Suprapubic skin (tissue), 4 donors: ENCODE results near the gene LGMN. TPM values are rescaled to one million over a fixed set of nuclear protein-coding genes. Genes with fewer than 3 reads are reported as not detected.
A peak's percentile ranks its signal among the peaks of the same experiment; 100 is the strongest.

Source experiments
- DNase-seq, 2 donors: peaks; one replicate each; pipeline ENCODE4 v3.0.0-alpha.2; 2019; ENCODE audit warnings: low spot score in 2 of 2
- H3K27ac ChIP-seq: fragments of 200-600 bp; sonication (generic); one replicate; pipeline ENCODE4 v1.5.1; 2019
- H3K27me3 ChIP-seq: fragments of 200-600 bp; sonication (generic); one replicate; pipeline ENCODE4 v1.5.1; 2019
- H3K36me3 ChIP-seq: fragments of 200-600 bp; sonication (generic); one replicate; pipeline ENCODE4 v1.5.1; 2019
- H3K4me1 ChIP-seq: fragments of 200-600 bp; sonication (generic); one replicate; pipeline ENCODE4 v1.5.1; 2019
- H3K4me3 ChIP-seq: fragments of 200-600 bp; sonication (generic); one replicate; pipeline ENCODE4 v1.5.1; 2019; ENCODE audit warnings: mild to moderate bottlenecking
- H3K9me3 ChIP-seq: fragments of 200-600 bp; sonication (generic); one replicate; pipeline ENCODE4 v1.5.1; 2019
- EP300 ChIP-seq: sonication (generic); formaldehyde crosslinking; IDR thresholded peaks from one replicate; pipeline ENCODE4 v1.6.1; 2017; ENCODE audit warnings: antibody characterized with exemption
- POLR2A ChIP-seq, 2 donors: fragments of 450-650 bp; IDR thresholded peaks; one replicate each; pipeline ENCODE4 v1.6.1; 2017; ENCODE audit warnings: antibody characterized with exemption in 2 of 2, mild to moderate bottlenecking in 2 of 2, moderate library complexity in 2 of 2
- POLR2AphosphoS5 ChIP-seq, 3 donors: sonication (generic); formaldehyde crosslinking; IDR thresholded peaks; one replicate each; pipeline ENCODE4 v1.6.1; 2017; ENCODE audit warnings: antibody characterized with exemption in 3 of 3
- WGBS: methylation state at CpG from one replicate; pipeline ENCODE4 v1.1.5; 2018; 5-methylcytosine and 5-hydroxymethylcytosine counted together
- total RNA-seq, 4 donors: library from RNA; depleted of rRNA; stranded (reverse); fragments of >200 nt; gene quantifications; one replicate each; pipeline ENCODE4 v1.1.0, GENCODE V29; 2016
- TF ChIP-seq, protein P1 (sequence below), 2 donors: fragments of 200-600 bp in 1 of 2; fragments of 450-650 bp in 1 of 2; sonication (generic) in 1 of 2; IDR thresholded peaks; one replicate each; pipeline ENCODE4 v1.5.1; 2016 to 2019; ENCODE audit warnings: antibody characterized with exemption in 2 of 2, mild to moderate bottlenecking in 1 of 2, moderate library complexity in 1 of 2

LGMN gene
- total RNA-seq, 4 donors from 2014 or later: 35.8 to 41.9 (median 39.2) TPM

GRCh38 chr14:92678766-92679165, 69.7 kb downstream of the LGMN start:
- Histone ChIP-seq H3K4me1 (peaks cover 6% of the 10 kb centered on the region), H3K4me3 (no peak overlapping the region), H3K9me3 (no peaks in the 10 kb centered on the region), H3K27me3 (no peaks in the 10 kb centered on the region), H3K27ac (no peak overlapping the region), H3K36me3 (peaks cover 34% of the 10 kb centered on the region)
- TF ChIP-seq EP300: no peak
- TF ChIP-seq, protein P1, sequence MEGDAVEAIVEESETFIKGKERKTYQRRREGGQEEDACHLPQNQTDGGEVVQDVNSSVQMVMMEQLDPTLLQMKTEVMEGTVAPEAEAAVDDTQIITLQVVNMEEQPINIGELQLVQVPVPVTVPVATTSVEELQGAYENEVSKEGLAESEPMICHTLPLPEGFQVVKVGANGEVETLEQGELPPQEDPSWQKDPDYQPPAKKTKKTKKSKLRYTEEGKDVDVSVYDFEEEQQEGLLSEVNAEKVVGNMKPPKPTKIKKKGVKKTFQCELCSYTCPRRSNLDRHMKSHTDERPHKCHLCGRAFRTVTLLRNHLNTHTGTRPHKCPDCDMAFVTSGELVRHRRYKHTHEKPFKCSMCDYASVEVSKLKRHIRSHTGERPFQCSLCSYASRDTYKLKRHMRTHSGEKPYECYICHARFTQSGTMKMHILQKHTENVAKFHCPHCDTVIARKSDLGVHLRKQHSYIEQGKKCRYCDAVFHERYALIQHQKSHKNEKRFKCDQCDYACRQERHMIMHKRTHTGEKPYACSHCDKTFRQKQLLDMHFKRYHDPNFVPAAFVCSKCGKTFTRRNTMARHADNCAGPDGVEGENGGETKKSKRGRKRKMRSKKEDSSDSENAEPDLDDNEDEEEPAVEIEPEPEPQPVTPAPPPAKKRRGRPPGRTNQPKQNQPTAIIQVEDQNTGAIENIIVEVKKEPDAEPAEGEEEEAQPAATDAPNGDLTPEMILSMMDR (IDR thresholded peaks at IDR 0.05): no peak
- TF ChIP-seq POLR2A (IDR thresholded peaks at IDR 0.05): no peak
- no peak for TF ChIP-seq POLR2AphosphoS5 (IDR thresholded peaks at IDR 0.05)
- 80% methylated on average over 5 of the region's 5 CpGs for WGBS
- no peak for DNase-seq

- no peak for DNase-seq
- Histone ChIP-seq H3K27me3 (no peaks in the 10 kb centered on the region), H3K4me3 (no peak overlapping the region), H3K36me3 (peaks cover 36% of the 10 kb centered on the region), H3K27ac (no peak overlapping the region), H3K9me3 (no peaks in the 10 kb centered on the region), H3K4me1 (peaks cover 6% of the 10 kb centered on the region)
- TF ChIP-seq, protein P1 (IDR thresholded peaks at IDR 0.05): no peak
- TF ChIP-seq EP300 (no peak), POLR2A (IDR thresholded peaks at IDR 0.05) (no peak), POLR2AphosphoS5 (IDR thresholded peaks at IDR 0.05) (no peak)
- 93% methylated on average over 2 of the region's 2 CpGs for WGBS
Measured at GRCh38 chr14:92677955-92678354, 70.5 kb downstream of the LGMN start.

DNA sequence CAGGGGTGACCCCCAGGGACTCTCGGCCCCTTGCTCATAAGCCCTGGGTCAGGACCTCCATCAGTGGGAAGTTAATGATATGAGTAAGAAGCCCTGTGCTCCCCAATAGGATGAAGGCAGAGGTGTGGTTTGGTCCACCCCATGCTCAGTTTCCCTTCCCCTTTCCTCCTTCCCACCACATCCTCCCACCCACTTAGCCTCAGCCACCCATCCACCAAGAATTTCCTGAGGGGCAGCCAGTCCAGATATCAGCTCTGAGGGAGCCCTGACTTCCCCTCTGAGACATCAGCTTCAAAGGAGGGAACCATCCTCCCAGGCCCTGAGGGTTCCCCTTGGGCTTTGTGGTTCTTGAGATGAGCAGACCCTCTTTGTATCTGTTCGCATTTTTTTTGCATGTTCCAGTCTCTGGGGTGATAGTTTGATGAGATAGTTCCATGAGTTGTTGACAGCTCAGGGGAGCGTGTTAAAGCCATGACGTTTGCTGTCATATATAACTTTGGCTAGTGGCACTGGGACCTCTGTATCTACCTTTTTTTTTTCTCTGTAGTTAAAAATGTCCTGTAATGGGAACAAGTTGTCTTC, 71.2 kb downstream of the LGMN start:
- peaks cover 6% of the 10 kb centered on the region for H3K4me1 ChIP-seq
- WGBS: 83% methylated on average over 4 of the region's 4 CpGs
- DNase-seq: peak in 1 of 2 donors; percentile 38
- no peak overlapping the region for H3K4me3 ChIP-seq
- H3K27me3 ChIP-seq: no peaks in the 10 kb centered on the region
- no peaks in the 10 kb centered on the region for H3K9me3 ChIP-seq
- H3K36me3 ChIP-seq: peaks cover 36% of the 10 kb centered on the region
- TF ChIP-seq EP300 (no peak), POLR2AphosphoS5 (IDR thresholded peaks at IDR 0.05) (no peak), POLR2A (IDR thresholded peaks at IDR 0.05) (no peak)
- TF ChIP-seq, protein P1 (IDR thresholded peaks at IDR 0.05): no peak
- no peak overlapping the region for H3K27ac ChIP-seq

DNA sequence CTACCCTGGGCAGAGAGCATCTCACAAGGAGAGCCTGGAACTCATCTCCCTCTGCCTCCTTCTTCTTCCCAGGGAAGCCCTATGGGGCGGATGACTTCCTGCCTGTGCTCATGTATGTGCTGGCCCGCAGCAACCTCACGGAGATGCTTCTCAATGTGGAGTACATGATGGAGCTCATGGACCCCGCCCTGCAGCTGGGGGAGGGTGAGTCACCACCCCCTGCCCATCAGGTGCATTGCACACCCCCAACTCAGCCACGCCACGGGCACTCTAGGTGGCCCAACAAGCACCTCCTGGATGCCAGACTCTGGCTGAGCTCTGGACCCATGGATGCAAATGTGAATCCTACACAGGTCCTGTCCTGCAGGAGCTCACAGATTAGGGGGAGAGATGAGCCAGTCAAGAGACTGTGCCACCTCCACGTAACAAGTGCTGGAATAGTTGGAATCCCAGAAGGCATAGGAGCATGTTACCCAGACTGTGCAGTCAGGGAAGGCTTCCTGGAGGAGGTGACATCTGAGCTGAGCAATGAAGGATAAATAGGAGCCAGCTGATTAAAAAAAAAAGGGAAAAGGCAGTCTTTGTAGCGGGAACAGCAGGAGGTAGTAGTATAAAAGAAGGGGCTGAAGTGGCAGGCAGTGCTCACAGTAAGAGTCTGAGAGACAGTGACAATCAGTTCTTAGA, 71.9 kb downstream of the LGMN start:
- no peak overlapping the region for H3K4me3 ChIP-seq
- H3K27ac ChIP-seq: no peak overlapping the region
- no peak for TF ChIP-seq POLR2A (IDR thresholded peaks at IDR 0.05)
- TF ChIP-seq EP300: no peak
- TF ChIP-seq, protein P1 (IDR thresholded peaks at IDR 0.05): no peak
- no peak for TF ChIP-seq POLR2AphosphoS5 (IDR thresholded peaks at IDR 0.05)
- no peaks in the 10 kb centered on the region for H3K27me3 ChIP-seq
- H3K4me1 ChIP-seq: peaks cover 6% of the 10 kb centered on the region
- H3K36me3 ChIP-seq: peaks cover 36% of the 10 kb centered on the region
- no peaks in the 10 kb centered on the region for H3K9me3 ChIP-seq
- peak in 1 of 2 donors; percentile 18 for DNase-seq
- WGBS: 98% methylated on average over 3 of the region's 8 CpGs

- H3K36me3 ChIP-seq: peaks cover 36% of the 10 kb centered on the region
- H3K9me3 ChIP-seq: no peaks in the 10 kb centered on the region
- no peak for DNase-seq
- 72% methylated on average over 9 of the region's 9 CpGs for WGBS
- TF ChIP-seq, protein P1 (IDR thresholded peaks at IDR 0.05): no peak
- TF ChIP-seq EP300 (no peak), POLR2AphosphoS5 (IDR thresholded peaks at IDR 0.05) (no peak), POLR2A (IDR thresholded peaks at IDR 0.05) (no peak)
- no peak overlapping the region for H3K27ac ChIP-seq
- no peak overlapping the region for H3K4me3 ChIP-seq
- H3K4me1 ChIP-seq: peaks cover 3% of the 10 kb centered on the region
- no peaks in the 10 kb centered on the region for H3K27me3 ChIP-seq
Measured at GRCh38 chr14:92675976-92676375, 72.5 kb downstream of the LGMN start.
